PC-3 (cell line): ENCODE measurements around the gene NOC2L. TPM values are rescaled to one million over a fixed set of nuclear protein-coding genes. Genes with fewer than 3 reads are reported as not detected.

Experiments used
- ATAC-seq: fragments of 200-7000 bp; cut with Tn5 transposase; 2 replicates; pipeline ENCODE4 v1.9.1; 2020; ENCODE audit warnings: mild to moderate bottlenecking, moderate library complexity
- BruUV-seq: library from RNA; stranded (reverse); fragments of 400-500 nt; replicated peaks from 2 replicates; lab custom pipeline; 2021; lab: Mats Ljungman, UMichigan
- CTCF ChIA-PET: fragments of 300-600 bp; sonication (Branson Sonifier 250); formaldehyde crosslinking; loops from one replicate; lab custom pipeline; 2022; ENCODE audit warnings: antibody characterized with exemption; lab: Charles Lee
- POLR2A ChIA-PET: fragments of 300-600 bp; sonication (Branson Sonifier 250); formaldehyde crosslinking; loops from one replicate; lab custom pipeline; 2022; ENCODE audit warnings: antibody characterized with exemption; ENCODE audit not compliant: unreplicated experiment; lab: Charles Lee
- DNase-seq: peaks from one replicate; pipeline ENCODE4 v3.0.0-alpha.2; 2015
- H2AFZ ChIP-seq: fragments of 300-600 bp; sonication (generic); 2 replicates; pipeline ENCODE4 v1.6.0; 2016; ENCODE audit warnings: antibody characterized with exemption, low read length
- H3F3A ChIP-seq: fragments of 300-600 bp; sonication (generic); one replicate; pipeline ENCODE4 v1.6.0; 2017; ENCODE audit warnings: antibody characterized with exemption, low read length, control low read depth, mild to moderate bottlenecking; ENCODE audit not compliant: unreplicated experiment
- H3K27ac ChIP-seq: fragments of 300-600 bp; sonication (generic); 2 replicates; pipeline ENCODE4 v1.5.1; 2016; ENCODE audit warnings: mild to moderate bottlenecking, low read length
- H3K27me3 ChIP-seq: fragments of 300-600 bp; sonication (generic); 2 replicates; pipeline ENCODE4 v1.6.1; 2016; ENCODE audit warnings: low read length, mixed read lengths
- H3K36me3 ChIP-seq: fragments of 300-600 bp; sonication (generic); 2 replicates; pipeline ENCODE4 v1.6.1; 2016; ENCODE audit warnings: low read depth, mixed run types, low read length, mixed read lengths
- H3K4me1 ChIP-seq: fragments of 300-600 bp; sonication (generic); 2 replicates; pipeline ENCODE4 v1.5.1; 2016; ENCODE audit warnings: low read length; ENCODE audit not compliant: insufficient read depth
- H3K4me2 ChIP-seq: fragments of 300-600 bp; sonication (generic); 2 replicates; pipeline ENCODE4 v1.6.0; 2016; ENCODE audit warnings: low read length
- H3K4me3 ChIP-seq: fragments of 300-600 bp; sonication (generic); 2 replicates; pipeline ENCODE4 v1.5.1; 2016; ENCODE audit warnings: mild to moderate bottlenecking, low read length, mixed read lengths
- H3K79me2 ChIP-seq: fragments of 300-600 bp; sonication (generic); 2 replicates; pipeline ENCODE4 v1.6.1; 2017; ENCODE audit warnings: low read length, mixed read lengths
- H3K9ac ChIP-seq: fragments of 300-600 bp; sonication (generic); 2 replicates; pipeline ENCODE4 v1.6.0; 2016; ENCODE audit warnings: mild to moderate bottlenecking, low read length
- H3K9me2 ChIP-seq: fragments of 300-600 bp; sonication (generic); replicated peaks from 2 replicates; pipeline ENCODE4 v1.6.1; 2016; ENCODE audit warnings: mixed run types, low read length, mixed read lengths
- H3K9me3 ChIP-seq: fragments of 300-600 bp; sonication (generic); 2 replicates; pipeline ENCODE4 v1.6.1; 2016; ENCODE audit warnings: low read length, mixed read lengths
- H4K20me1 ChIP-seq: fragments of 300-600 bp; sonication (generic); 2 replicates; pipeline ENCODE4 v1.6.1; 2016; ENCODE audit warnings: low read length, mixed read lengths
- EZH2 ChIP-seq: fragments of 300-600 bp; sonication (generic); IDR thresholded peaks from one replicate; pipeline ENCODE4 v1.6.1; 2017; ENCODE audit warnings: antibody characterized with exemption, mild to moderate bottlenecking, low read length; ENCODE audit not compliant: unreplicated experiment
- EZH2phosphoT487 ChIP-seq: fragments of 300-600 bp; sonication (generic); IDR thresholded peaks from 2 replicates; pipeline ENCODE4 v1.6.1; 2018; ENCODE audit warnings: mild to moderate bottlenecking, antibody characterized with exemption, low read length, borderline replicate concordance
- intact Hi-C: fragments of 100-400 bp; cut with micrococcal nuclease; formaldehyde crosslinking; loops from 2 replicates; pipeline ENCODE4 v1.9.0; 2023
- total RNA-seq: library from RNA; depleted of rRNA; stranded (reverse); fragments of >200 nt; gene quantifications from 2 replicates; pipeline ENCODE4 v1.2.3, GENCODE V29; 2014
- TF ChIP-seq, protein P1 (sequence below): fragments of 300-600 bp; sonication (generic); conservative IDR thresholded peaks from 2 replicates; pipeline ENCODE4 v1.5.1; 2017; ENCODE audit warnings: antibody characterized with exemption, low read depth, mild to moderate bottlenecking, low read length

Gene NOC2L
- total RNA-seq, 1 experiment from 2014 or later = 262 TPM

DNA sequence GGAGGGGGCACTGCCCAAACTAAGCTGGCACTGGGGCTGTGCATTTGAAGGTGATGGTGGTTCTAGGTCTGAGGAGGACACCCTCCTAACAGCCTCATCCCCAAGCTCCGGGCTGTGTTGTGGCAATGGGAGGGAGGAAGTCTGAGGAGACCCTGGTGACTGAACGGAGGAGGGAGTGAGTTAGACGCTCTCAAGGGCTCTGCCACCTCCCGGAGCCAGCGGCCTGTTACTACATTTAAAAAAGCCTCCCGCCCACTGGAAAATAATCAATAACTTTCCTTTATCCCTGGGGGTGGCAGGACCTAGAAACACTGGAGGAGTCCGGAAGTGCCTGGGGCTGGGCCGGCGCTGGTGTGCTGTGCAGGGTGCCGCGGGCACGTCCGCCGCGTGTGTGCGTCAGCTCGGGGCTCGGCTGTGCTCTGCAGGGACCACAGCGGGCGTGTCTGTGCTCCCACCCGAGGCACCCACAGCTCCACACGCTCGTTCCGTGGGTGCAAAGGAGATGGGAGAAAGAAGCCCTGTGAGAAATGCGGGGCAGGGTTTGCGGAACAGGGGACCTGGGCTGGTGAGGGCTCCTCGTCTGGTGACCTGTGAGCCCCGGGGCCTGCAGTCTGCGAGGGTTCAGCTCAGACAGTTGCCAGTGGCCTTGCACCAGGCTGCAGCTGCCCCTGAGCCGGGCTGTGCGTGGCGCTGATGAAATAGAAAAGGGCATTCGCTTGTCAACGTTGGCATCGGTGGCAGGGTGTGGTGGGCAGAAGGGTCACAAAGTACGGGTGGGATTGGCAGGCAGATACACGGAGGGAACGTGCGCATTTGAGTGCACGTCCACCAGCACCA is 30.0 kb downstream of the NOC2L start:
- Histone ChIP-seq H3K79me2 (no peaks in the 10 kb centered on the region), H4K20me1 (no peaks in the 10 kb centered on the region), H3K27ac (no peak overlapping the region), H3K9me3 (no peaks in the 10 kb centered on the region), H3F3A (no peaks in the 10 kb centered on the region), H3K9ac (no peak overlapping the region), H3K4me1 (peaks cover 14% of the 10 kb centered on the region), H3K4me2 (no peak overlapping the region), H3K9me2 (no peaks in the 10 kb centered on the region), H3K4me3 (no peak overlapping the region), H3K27me3 (peaks cover 34% of the 10 kb centered on the region), H3K36me3 (no peaks in the 10 kb centered on the region), H2AFZ (no peak overlapping the region)
- POLR2A ChIA-PET = no interaction called here
- TF ChIP-seq EZH2phosphoT487 = no peak
- TF ChIP-seq, protein P1, sequence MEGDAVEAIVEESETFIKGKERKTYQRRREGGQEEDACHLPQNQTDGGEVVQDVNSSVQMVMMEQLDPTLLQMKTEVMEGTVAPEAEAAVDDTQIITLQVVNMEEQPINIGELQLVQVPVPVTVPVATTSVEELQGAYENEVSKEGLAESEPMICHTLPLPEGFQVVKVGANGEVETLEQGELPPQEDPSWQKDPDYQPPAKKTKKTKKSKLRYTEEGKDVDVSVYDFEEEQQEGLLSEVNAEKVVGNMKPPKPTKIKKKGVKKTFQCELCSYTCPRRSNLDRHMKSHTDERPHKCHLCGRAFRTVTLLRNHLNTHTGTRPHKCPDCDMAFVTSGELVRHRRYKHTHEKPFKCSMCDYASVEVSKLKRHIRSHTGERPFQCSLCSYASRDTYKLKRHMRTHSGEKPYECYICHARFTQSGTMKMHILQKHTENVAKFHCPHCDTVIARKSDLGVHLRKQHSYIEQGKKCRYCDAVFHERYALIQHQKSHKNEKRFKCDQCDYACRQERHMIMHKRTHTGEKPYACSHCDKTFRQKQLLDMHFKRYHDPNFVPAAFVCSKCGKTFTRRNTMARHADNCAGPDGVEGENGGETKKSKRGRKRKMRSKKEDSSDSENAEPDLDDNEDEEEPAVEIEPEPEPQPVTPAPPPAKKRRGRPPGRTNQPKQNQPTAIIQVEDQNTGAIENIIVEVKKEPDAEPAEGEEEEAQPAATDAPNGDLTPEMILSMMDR = no peak
- TF ChIP-seq EZH2 = no peak
- no peak for ATAC-seq
- BruUV-seq = no TSS peak
- CTCF ChIA-PET = no interaction called here
- intact Hi-C loops = no loop called here
- DNase-seq = no peak

DNA sequence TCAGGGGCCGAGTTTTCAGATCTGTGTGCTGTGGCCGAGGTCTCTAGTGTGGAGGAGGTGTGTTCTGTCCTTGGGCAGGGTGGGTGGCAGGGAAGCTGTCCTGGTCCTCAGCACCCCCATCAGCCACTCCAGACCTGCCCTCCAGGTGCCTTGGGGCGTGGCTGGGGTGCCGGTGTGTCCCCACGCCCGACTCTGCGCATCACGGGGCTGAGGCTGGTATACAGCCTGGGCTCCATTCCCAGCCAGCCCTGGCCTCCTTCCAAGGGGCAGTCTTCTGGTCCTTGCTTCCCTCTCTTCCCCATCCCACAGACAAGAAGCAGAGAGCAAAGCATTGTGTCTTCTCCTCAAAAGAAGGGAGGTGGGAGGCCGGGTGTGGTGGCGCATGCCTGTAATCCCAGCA is 31.3 kb downstream of the NOC2L start:
- ChIA-PET POLR2A (no interaction called here), CTCF (no interaction called here)
- H3K4me2 ChIP-seq = no peak overlapping the region
- no peak overlapping the region for H3K27ac ChIP-seq
- H3K27me3 ChIP-seq = peaks cover 42% of the 10 kb centered on the region
- H4K20me1 ChIP-seq = no peaks in the 10 kb centered on the region
- H3K9me2 ChIP-seq = no peaks in the 10 kb centered on the region
- H3K4me1 ChIP-seq = peaks cover 10% of the 10 kb centered on the region
- H3F3A ChIP-seq = no peaks in the 10 kb centered on the region
- no peaks in the 10 kb centered on the region for H3K79me2 ChIP-seq
- no peak for TF ChIP-seq EZH2
- TF ChIP-seq, protein P1 = no peak
- TF ChIP-seq EZH2phosphoT487 = no peak
- DNase-seq (no peak), ATAC-seq (no peak)
- intact Hi-C loops = no loop called here
- H3K9me3 ChIP-seq = no peaks in the 10 kb centered on the region
- no peak overlapping the region for H3K4me3 ChIP-seq
- no peak overlapping the region for H3K9ac ChIP-seq
- no peak overlapping the region for H2AFZ ChIP-seq
- BruUV-seq = no TSS peak
- H3K36me3 ChIP-seq = no peaks in the 10 kb centered on the region

DNA sequence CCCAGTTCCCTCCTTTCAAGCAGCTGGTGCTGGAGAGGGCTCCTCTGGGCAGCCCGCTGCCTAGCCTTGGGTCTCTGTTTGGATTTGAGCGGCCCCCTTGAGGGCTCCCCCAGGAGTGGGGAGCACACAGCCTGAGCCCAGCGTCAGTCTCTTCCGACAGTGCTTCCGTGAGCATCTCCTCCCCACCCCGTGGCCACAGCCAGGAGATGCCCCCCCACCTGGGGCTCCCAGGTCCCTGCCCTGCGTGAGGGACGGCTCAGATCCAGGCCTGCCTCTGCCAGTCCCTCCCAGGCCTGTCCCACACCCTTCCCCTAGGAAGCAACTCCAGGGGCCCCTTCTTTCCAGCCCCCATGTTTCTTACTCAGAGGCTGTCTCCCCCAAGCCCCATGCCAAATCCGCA is 31.8 kb downstream of the NOC2L start:
- H3K27me3 ChIP-seq = peaks cover 47% of the 10 kb centered on the region
- ChIA-PET CTCF (no interaction called here), POLR2A (no interaction called here)
- no peak overlapping the region for H3K4me2 ChIP-seq
- H3F3A ChIP-seq = no peaks in the 10 kb centered on the region
- H4K20me1 ChIP-seq = no peaks in the 10 kb centered on the region
- no peak overlapping the region for H3K9ac ChIP-seq
- no peak overlapping the region for H3K27ac ChIP-seq
- H3K79me2 ChIP-seq = no peaks in the 10 kb centered on the region
- no peak for ATAC-seq
- TF ChIP-seq, protein P1 = no peak
- TF ChIP-seq EZH2phosphoT487 (no peak), EZH2 (no peak)
- no TSS peak for BruUV-seq
- intact Hi-C loops = no loop called here
- H3K9me2 ChIP-seq = no peaks in the 10 kb centered on the region
- DNase-seq = no peak
- peaks cover 10% of the 10 kb centered on the region for H3K4me1 ChIP-seq
- no peaks in the 10 kb centered on the region for H3K9me3 ChIP-seq
- no peak overlapping the region for H2AFZ ChIP-seq
- no peaks in the 10 kb centered on the region for H3K36me3 ChIP-seq
- no peak overlapping the region for H3K4me3 ChIP-seq
